ENCODE measurements around the gene P2RY2.

DNA sequence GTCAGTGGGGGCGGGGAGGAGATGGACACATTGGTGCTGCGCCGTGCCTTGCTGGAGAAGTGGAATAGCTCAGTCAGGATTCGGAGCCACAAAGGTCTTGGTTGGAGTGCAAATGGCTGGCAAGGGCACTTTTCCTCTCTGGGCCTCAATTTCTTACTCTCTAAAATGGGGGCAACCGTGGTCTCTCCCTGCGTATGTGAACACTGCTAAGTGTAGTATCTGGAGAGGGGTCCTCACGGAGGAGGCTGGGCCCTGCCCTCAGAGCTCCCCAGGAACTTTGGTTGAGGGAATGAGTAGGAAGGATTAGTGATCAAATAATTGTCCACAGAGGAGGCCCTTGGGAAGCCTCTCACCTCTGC, 54.6 kb downstream of the P2RY2 start:
- no peak for TF ChIP-seq SP1 (IDR thresholded peaks at IDR 0.05)
- TF ChIP-seq, protein P1, sequence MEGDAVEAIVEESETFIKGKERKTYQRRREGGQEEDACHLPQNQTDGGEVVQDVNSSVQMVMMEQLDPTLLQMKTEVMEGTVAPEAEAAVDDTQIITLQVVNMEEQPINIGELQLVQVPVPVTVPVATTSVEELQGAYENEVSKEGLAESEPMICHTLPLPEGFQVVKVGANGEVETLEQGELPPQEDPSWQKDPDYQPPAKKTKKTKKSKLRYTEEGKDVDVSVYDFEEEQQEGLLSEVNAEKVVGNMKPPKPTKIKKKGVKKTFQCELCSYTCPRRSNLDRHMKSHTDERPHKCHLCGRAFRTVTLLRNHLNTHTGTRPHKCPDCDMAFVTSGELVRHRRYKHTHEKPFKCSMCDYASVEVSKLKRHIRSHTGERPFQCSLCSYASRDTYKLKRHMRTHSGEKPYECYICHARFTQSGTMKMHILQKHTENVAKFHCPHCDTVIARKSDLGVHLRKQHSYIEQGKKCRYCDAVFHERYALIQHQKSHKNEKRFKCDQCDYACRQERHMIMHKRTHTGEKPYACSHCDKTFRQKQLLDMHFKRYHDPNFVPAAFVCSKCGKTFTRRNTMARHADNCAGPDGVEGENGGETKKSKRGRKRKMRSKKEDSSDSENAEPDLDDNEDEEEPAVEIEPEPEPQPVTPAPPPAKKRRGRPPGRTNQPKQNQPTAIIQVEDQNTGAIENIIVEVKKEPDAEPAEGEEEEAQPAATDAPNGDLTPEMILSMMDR (IDR thresholded peaks at IDR 0.05; ENCODE audit: low read depth, low read length, missing input control), result no peak
- TF ChIP-seq GABPA (IDR thresholded peaks at IDR 0.05 in 1 of 2, conservative IDR thresholded peaks at IDR 0.05 in 1 of 2), result no peak
- TF ChIP-seq, protein P2, sequence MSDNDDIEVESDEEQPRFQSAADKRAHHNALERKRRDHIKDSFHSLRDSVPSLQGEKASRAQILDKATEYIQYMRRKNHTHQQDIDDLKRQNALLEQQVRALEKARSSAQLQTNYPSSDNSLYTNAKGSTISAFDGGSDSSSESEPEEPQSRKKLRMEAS (IDR thresholded peaks at IDR 0.05), result no peak
- TF ChIP-seq RXRA (IDR thresholded peaks at IDR 0.05), result no peak
- no peak for TF ChIP-seq ZBTB33 (IDR thresholded peaks at IDR 0.05)
- TF ChIP-seq TAF1 (conservative IDR thresholded peaks at IDR 0.05), result no peak
- TF ChIP-seq YY1 (IDR thresholded peaks at IDR 0.05), result no peak
- TF ChIP-seq RAD21 (IDR thresholded peaks at IDR 0.05), result no peak

Measured in liver (tissue), 3 donors.